Measurements from ENCODE around the gene RHEX.

RHEX gene

DNA sequence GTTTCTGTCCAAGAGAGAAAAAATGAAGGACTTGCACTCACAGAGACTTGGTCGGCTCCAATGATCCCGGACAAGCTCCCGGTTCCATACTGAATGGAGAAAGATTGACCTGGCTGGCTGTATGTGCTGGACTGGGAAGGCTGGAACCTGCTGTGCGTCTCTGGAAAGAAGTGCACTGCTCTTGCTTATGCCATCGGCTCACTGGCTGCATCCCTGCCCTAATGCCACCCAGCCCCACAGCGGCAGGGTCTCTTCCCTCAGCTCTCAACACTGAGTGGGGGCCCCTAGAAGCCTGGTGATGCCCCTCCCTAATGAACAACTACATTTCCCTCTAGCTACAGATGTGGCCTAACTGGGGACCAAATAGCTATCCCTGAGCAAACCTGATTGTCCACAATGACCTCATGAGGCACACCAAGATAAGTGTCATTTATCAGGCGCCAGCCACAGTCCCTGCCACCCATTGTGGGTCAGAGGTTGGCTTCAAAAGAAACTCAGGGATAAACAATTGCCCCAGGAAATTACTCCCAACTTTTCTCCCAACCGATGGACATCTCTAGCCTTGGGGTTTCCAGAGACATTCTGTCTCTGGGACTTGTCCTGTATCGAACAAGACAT, 31.9 kb upstream of the RHEX start:
- H3K4me3 ChIP-seq (ENCODE audit: low read depth, low read length) = no peak overlapping the region
- no peak for DNase-seq (ENCODE audit: low read depth)
- TF ChIP-seq, protein P1, sequence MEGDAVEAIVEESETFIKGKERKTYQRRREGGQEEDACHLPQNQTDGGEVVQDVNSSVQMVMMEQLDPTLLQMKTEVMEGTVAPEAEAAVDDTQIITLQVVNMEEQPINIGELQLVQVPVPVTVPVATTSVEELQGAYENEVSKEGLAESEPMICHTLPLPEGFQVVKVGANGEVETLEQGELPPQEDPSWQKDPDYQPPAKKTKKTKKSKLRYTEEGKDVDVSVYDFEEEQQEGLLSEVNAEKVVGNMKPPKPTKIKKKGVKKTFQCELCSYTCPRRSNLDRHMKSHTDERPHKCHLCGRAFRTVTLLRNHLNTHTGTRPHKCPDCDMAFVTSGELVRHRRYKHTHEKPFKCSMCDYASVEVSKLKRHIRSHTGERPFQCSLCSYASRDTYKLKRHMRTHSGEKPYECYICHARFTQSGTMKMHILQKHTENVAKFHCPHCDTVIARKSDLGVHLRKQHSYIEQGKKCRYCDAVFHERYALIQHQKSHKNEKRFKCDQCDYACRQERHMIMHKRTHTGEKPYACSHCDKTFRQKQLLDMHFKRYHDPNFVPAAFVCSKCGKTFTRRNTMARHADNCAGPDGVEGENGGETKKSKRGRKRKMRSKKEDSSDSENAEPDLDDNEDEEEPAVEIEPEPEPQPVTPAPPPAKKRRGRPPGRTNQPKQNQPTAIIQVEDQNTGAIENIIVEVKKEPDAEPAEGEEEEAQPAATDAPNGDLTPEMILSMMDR (conservative IDR thresholded peaks at IDR 0.05; ENCODE audit: low read depth, low read length) = no peak

DNA sequence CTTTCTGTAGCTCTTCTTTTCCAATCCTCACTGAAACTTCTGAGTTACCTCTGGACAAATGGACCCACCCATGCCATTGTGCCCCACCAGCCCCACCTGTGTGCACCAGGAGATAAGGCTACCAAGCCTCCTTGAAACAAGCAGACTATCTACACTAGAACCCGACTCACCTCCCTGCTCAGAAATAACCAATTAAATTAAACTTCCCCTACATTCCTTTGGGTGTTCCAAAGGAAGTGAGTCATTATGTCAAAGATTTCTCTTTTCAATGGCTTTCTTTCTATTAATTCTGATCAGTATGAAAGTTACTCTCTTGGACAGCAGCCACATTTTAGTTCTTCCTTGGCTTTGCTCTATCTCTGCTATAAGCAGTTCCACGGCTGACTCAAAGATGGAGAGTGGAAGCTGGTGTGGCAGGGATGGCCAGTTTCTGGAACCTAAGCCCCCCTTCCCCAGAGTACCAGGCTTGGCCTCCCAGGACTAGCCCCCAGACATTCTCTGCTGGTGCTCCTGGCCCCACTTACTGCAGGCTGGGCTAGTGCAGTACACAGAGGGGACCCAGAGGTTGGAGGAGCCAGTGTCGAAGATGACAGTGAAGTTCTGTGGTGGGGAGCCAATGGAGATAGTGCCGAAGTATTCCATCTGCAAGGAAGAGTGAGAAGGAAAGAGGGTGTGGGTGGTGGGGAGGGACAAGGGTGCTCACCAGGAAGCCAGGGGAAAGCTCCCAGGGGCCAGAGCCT, 31.2 kb upstream of the RHEX start:
- DNase-seq (ENCODE audit: low read depth) = peak; percentile 62
- TF ChIP-seq, protein P1 (conservative IDR thresholded peaks at IDR 0.05; ENCODE audit: low read depth, low read length) = no peak
- H3K4me3 ChIP-seq (ENCODE audit: low read depth, low read length) = no peak overlapping the region

DNA sequence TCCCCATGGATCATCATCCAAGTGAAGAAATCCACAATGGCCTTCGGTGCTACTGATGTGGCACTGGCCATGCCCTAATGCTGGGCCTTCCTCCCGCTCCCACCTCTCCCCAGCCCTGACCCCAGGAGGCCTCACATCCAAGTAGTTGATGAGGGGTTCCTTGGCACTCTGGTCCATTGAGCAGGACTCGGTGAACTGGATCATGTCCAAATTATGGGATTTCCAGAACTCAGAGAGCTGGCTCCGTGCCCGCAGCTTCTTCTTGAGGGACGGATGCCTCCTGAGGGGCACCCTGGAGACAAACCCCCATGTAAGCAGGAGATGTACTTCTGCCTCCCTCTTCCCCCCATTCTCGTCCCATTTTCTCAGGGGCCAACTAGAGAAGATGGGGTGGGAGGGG, 30.2 kb upstream of the RHEX start:
- H3K4me3 ChIP-seq (ENCODE audit: low read depth, low read length) = no peak overlapping the region
- TF ChIP-seq, protein P1 (conservative IDR thresholded peaks at IDR 0.05; ENCODE audit: low read depth, low read length) = no peak
- no peak for DNase-seq (ENCODE audit: low read depth)

DNA sequence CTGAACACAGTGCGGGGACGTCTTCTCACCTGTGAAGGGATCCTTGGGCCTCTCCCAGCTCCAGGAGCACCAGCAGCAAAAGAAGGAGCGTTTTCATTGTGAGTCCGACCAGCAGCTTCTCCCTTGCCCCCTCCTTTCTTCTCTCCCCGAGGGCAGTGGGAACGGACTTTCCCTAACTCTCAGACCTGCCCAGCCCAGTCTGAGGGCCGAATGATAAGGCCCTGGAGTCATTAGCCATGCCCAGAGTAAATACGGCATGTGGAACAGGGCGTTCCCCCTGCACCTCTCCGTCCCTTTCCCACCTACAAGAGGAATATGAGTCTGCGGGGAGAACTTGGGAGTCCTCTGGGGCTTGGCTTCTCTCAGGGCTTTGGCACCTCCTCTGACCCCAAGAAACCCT, 29.3 kb upstream of the RHEX start, which contains the start of gene CTSE:
CTSE (minus strand) TSS at position 201 of the 400 bp plus-strand sequence; CDS start at position 97, 104 bp downstream.
- no peak within 1 kb of the TSS for H3K4me3 ChIP-seq (ENCODE audit: low read depth, low read length)
- TF ChIP-seq, protein P1 (conservative IDR thresholded peaks at IDR 0.05; ENCODE audit: low read depth, low read length) = no peak
- no peak for DNase-seq (ENCODE audit: low read depth)

DNA sequence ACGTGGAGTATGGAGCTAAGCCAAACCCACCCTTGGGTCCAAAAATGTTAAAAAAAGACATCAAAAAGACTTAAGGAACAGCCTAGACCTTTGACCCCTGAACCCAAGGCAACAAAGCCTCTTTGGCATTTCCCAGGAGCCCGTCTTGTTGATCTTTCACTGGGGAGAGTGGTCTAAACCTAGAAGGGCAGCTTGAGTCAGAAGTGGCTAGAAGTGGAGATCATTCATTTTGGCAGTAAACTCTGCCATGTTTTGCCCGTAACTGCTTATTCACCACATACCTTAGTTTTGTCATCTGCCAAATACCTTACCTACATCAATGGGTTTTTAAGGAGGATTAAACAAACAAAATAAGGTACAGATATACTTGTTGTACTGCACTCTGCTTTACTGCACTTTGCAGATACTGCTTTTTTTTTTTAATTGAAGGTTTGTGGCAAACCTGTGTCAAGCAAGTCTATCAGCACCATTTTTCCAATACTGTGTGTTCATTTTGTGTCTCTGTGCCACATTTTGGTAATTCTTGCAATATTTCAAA, 27.6 kb upstream of the RHEX start:
- DNase-seq (ENCODE audit: low read depth) = no peak
- TF ChIP-seq, protein P1 (conservative IDR thresholded peaks at IDR 0.05; ENCODE audit: low read depth, low read length) = no peak

DNA sequence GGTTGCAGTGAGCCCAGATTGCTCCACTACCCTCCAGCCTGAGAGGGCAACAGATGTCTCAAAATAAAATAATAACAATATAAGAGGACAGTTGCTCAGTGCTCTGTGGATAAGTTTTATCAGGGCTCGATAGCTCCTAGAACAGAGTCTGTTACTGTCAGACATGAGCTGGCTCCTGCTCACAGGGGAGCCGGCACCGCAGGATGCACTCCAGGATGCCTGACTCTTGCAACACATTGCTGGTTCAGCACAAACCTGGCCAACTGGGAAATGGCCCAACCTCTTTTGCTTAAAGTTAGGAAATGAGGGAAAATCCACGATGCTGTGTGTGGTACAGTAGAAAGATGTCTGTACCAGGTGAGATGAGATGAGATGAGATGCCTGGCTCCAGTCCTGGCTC, 23.5 kb upstream of the RHEX start:
- peak; percentile 91 for DNase-seq (ENCODE audit: low read depth)
- H3K4me3 ChIP-seq (ENCODE audit: low read depth, low read length) = no peak overlapping the region
- TF ChIP-seq, protein P1 (conservative IDR thresholded peaks at IDR 0.05; ENCODE audit: low read depth, low read length) = no peak

More for the DNA sequence above, 27.6 kb upstream of the RHEX start:
- no peak overlapping the region for H3K4me3 ChIP-seq (ENCODE audit: low read depth, low read length)

Measured in choroid plexus epithelial cell (primary cell).